SK-N-SH (cell line): Measurements from ENCODE around the gene MTCL1. TPM values are rescaled to one million over a fixed set of nuclear protein-coding genes. Genes with fewer than 3 reads are reported as not detected.

Experiments
- CTCF ChIA-PET: fragments of 300-600, 350-600 bp; formaldehyde crosslinking; extraction: SDS; loops from one replicate; lab custom pipeline; 2021; lab: Yijun Ruan, JAX
- POLR2A ChIA-PET: fragments of 350-600 bp; sonication (Branson Sonifier 250); formaldehyde crosslinking; extraction: SDS; loops from one replicate; lab custom pipeline; 2020; ENCODE audit warnings: antibody characterized with exemption, inconsistent platforms; lab: Yijun Ruan, JAX
- DNase-seq: peaks from one replicate; pipeline ENCODE4 v3.0.0; 2012
- H2AFZ ChIP-seq: fragments of 200-600 bp; sonication (generic); 2 replicates; pipeline ENCODE4 v1.8.1; 2016; ENCODE audit warnings: antibody characterized with exemption, mild to moderate bottlenecking, low read depth
- H3F3A ChIP-seq: fragments of 200-600 bp; sonication (generic); replicated peaks from 2 replicates; pipeline ENCODE3; 2016; ENCODE audit warnings: antibody characterized with exemption, mild to moderate bottlenecking; ENCODE audit not compliant: insufficient read depth
- H3K27ac ChIP-seq, 2 experiments: fragments of 200-500 bp in 1 of 2; fragments of 200-600 bp in 1 of 2; sonication (Bioruptor generic) in 1 of 2; sonication (generic), shearing (Covaris generic) in 1 of 2; 2 replicates each; pipeline versions ENCODE4 v1.5.1 to v1.6.1; 2014 to 2016; ENCODE audit warnings: low read depth in 2 of 2, inconsistent platforms in 1 of 2, low read length in 1 of 2, mild to moderate bottlenecking in 1 of 2, mixed read lengths in 1 of 2
- H3K27me3 ChIP-seq: fragments of 200-600 bp; sonication (generic), shearing (Covaris generic); 2 replicates; pipeline ENCODE4 v1.6.1; 2016; ENCODE audit warnings: mixed run types; ENCODE audit not compliant: insufficient read depth
- H3K36me3 ChIP-seq, 2 experiments: fragments of 200-500 bp in 1 of 2; fragments of 200-600 bp in 1 of 2; sonication (Bioruptor generic) in 1 of 2; sonication (generic) in 1 of 2; replicated peaks in 1 of 2; 2 replicates each; pipeline versions ENCODE3 to v1.5.1; 2014 to 2016; ENCODE audit warnings: low read length in 1 of 2, mild to moderate bottlenecking in 1 of 2; ENCODE audit not compliant: insufficient read depth in 2 of 2, control insufficient read depth in 1 of 2
- H3K4me1 ChIP-seq, 2 experiments: fragments of 200-500 bp in 1 of 2; fragments of 200-600 bp in 1 of 2; sonication (Bioruptor generic) in 1 of 2; sonication (generic), shearing (Covaris generic) in 1 of 2; 2 replicates each; pipeline versions ENCODE4 v1.5.1 to v1.6.1; 2014 to 2016; ENCODE audit warnings: low read depth in 1 of 2, low read length in 1 of 2, mixed run types in 1 of 2; ENCODE audit not compliant: insufficient read depth in 2 of 2, control insufficient read depth in 1 of 2
- H3K4me2 ChIP-seq: fragments of 200-600 bp; sonication (generic), shearing (Covaris generic); 2 replicates; pipeline ENCODE4 v1.6.1; 2017; ENCODE audit warnings: mixed run types
- H3K4me3 ChIP-seq, 2 experiments: fragments of 200-500 bp in 1 of 2; fragments of 200-600 bp in 1 of 2; sonication (Bioruptor generic) in 1 of 2; sonication (generic), shearing (Covaris generic) in 1 of 2; 2 replicates each; pipeline versions ENCODE4 v1.5.1 to v1.8.1; 2014 to 2016; ENCODE audit warnings: low read depth in 2 of 2, inconsistent platforms in 1 of 2, low read length in 1 of 2, mild to moderate bottlenecking in 1 of 2, mixed read lengths in 1 of 2, moderate library complexity in 1 of 2
- H3K79me2 ChIP-seq: fragments of 200-600 bp; sonication (generic); 2 replicates; pipeline ENCODE4 v1.8.1; 2017; ENCODE audit warnings: mild to moderate bottlenecking; ENCODE audit not compliant: insufficient read depth
- H3K9ac ChIP-seq: fragments of 200-600 bp; sonication (generic); 2 replicates; pipeline ENCODE4 v1.6.1; 2017; ENCODE audit warnings: mixed run types
- H3K9me2 ChIP-seq: fragments of 200-600 bp; sonication (generic); 2 replicates; pipeline ENCODE4 v1.6.1; 2017; ENCODE audit warnings: mixed run types
- H3K9me3 ChIP-seq: fragments of 200-600 bp; sonication (generic); 2 replicates; pipeline ENCODE4 v1.6.1; 2017; ENCODE audit warnings: mixed run types, mild to moderate bottlenecking, moderate library complexity
- H4K20me1 ChIP-seq: fragments of 200-600 bp; sonication (generic); 2 replicates; pipeline ENCODE4 v1.6.1; 2017; ENCODE audit warnings: mild to moderate bottlenecking, mixed run types; ENCODE audit not compliant: insufficient read depth
- CHD2 ChIP-seq: fragments of 150-350 bp; IDR thresholded peaks from 2 replicates; pipeline ENCODE4 v1.6.1; 2018; ENCODE audit warnings: low read length; ENCODE audit not compliant: partially characterized antibody
- CTCF ChIP-seq: fragments of 200-600 bp; sonication (generic); IDR thresholded peaks from 2 replicates; pipeline ENCODE4 v1.6.1; 2017; ENCODE audit warnings: antibody characterized with exemption, mild to moderate bottlenecking, moderate library complexity
- EP300 ChIP-seq, 2 experiments: IDR thresholded peaks; 2 replicates each; pipeline versions ENCODE4 v1.4.0 to v1.6.1; 2012; ENCODE audit warnings: borderline replicate concordance in 1 of 2, low read depth in 1 of 2, low read length in 1 of 2
- EZH2phosphoT487 ChIP-seq: fragments of 200-600 bp; sonication (generic); IDR thresholded peaks from 2 replicates; pipeline ENCODE4 v1.6.1; 2017; ENCODE audit warnings: low read depth, mixed run types, mild to moderate bottlenecking, antibody characterized with exemption, moderate library complexity, borderline replicate concordance
- FOSL2 ChIP-seq: IDR thresholded peaks from 2 replicates; pipeline ENCODE4 v1.4.0; 2012; ENCODE audit warnings: low read depth, mild to moderate bottlenecking, moderate library complexity, borderline replicate concordance
- FOXJ3 ChIP-seq: sonication (generic); formaldehyde crosslinking; IDR thresholded peaks from 2 replicates; pipeline ENCODE4 v1.5.1; 2020; ENCODE audit warnings: mild to moderate bottlenecking, missing genetic modification reagents
- GABPA ChIP-seq: IDR thresholded peaks from 2 replicates; pipeline ENCODE4 v1.4.0; 2012; ENCODE audit warnings: low read depth, mild to moderate bottlenecking
- GATA2 ChIP-seq: sonication (generic); formaldehyde crosslinking; IDR thresholded peaks from 2 replicates; pipeline ENCODE4 v1.5.0; 2020; ENCODE audit warnings: mild to moderate bottlenecking, missing genetic modification reagents
- IRF3 ChIP-seq: fragments of 150-350 bp; IDR thresholded peaks from 2 replicates; pipeline ENCODE4 v1.6.1; 2016; ENCODE audit warnings: mild to moderate bottlenecking, low read depth, low read length
- MAX ChIP-seq: IDR thresholded peaks from 2 replicates; pipeline ENCODE4 v1.4.0; 2012; ENCODE audit warnings: low read depth
- MEF2A ChIP-seq: IDR thresholded peaks from 2 replicates; pipeline ENCODE4 v1.4.0; 2012; ENCODE audit warnings: low read depth, borderline replicate concordance
- MXI1 ChIP-seq: IDR thresholded peaks from 2 replicates; pipeline ENCODE4 v1.6.1; 2012; ENCODE audit warnings: mild to moderate bottlenecking, low read depth, low read length, improper control_type of control experiment
- NFIC ChIP-seq: IDR thresholded peaks from 2 replicates; pipeline ENCODE4 v1.4.0; 2012; ENCODE audit warnings: borderline replicate concordance
- PBX3 ChIP-seq: IDR thresholded peaks from 2 replicates; pipeline ENCODE4; 2012
- POLR2AphosphoS5 ChIP-seq: IDR thresholded peaks from 2 replicates; pipeline ENCODE4 v1.6.1; 2012; ENCODE audit warnings: low read depth, low read length
- RAD21 ChIP-seq: IDR thresholded peaks from 2 replicates; pipeline ENCODE4 v1.6.1; 2012; ENCODE audit warnings: mild to moderate bottlenecking, low read length
- RFX5 ChIP-seq: IDR thresholded peaks from 2 replicates; pipeline ENCODE4 v1.6.1; 2012; ENCODE audit warnings: mild to moderate bottlenecking, improper control_type of control experiment, low read length
- SIN3A ChIP-seq: IDR thresholded peaks from 2 replicates; pipeline ENCODE4 v1.6.1; 2012; ENCODE audit warnings: low read depth, mild to moderate bottlenecking, low read length, moderate library complexity, borderline replicate concordance
- SMC3 ChIP-seq: IDR thresholded peaks from 2 replicates; pipeline ENCODE4 v1.6.1; 2012; ENCODE audit warnings: low read depth, low read length, improper control_type of control experiment
- TAF1 ChIP-seq: IDR thresholded peaks from 2 replicates; pipeline ENCODE4 v1.6.1; 2012; ENCODE audit warnings: low read depth, mild to moderate bottlenecking, low read length, moderate library complexity, borderline replicate concordance
- YY1 ChIP-seq: IDR thresholded peaks from 2 replicates; pipeline ENCODE4 v1.4.0; 2012; ENCODE audit warnings: low read depth, mild to moderate bottlenecking
- ZBTB33 ChIP-seq: IDR thresholded peaks from 2 replicates; pipeline ENCODE4 v1.4.0; 2012; ENCODE audit warnings: low read depth, borderline replicate concordance
- WGBS: methylation state at CpG from one replicate; pipeline ENCODE4 v1.1.6; 2017; ENCODE audit warnings: low lambda C conversion rate; 5-methylcytosine and 5-hydroxymethylcytosine counted together
- polyA plus RNA-seq, 3 experiments: library from polyadenylated mRNA; depleted of rRNA; stranded (reverse); fragments of >200 nt; gene quantifications; 2 replicates each; pipeline ENCODE4 v1.2.3, GENCODE V29; 2012
- TF ChIP-seq, protein P1 (sequence below): IDR thresholded peaks from 2 replicates; pipeline ENCODE4 v1.4.0; 2012; ENCODE audit warnings: low read depth, borderline replicate concordance

The MTCL1 gene
- polyA plus RNA-seq, 1 of the 3 experiments (the other 2 are of a cell fraction): 33.5 TPM

DNA sequence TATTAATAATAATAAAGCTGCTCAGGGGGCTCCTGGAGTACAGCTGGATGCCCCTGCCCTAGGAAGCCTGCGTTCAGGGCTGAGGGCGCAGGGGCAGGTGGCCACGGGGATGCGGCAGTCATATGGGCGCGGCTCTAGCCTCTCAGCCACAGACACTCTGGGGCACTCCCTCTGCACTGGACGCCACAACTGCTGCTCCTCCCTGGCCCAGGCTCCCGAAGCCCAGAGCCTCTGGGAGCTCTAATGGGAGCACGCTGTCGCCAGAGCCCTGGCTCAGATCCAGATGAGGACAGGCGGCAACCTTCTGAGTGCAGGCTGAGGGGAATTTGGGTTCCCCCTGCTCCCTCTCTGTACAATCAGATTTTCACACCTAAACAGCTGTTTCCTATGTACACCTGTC, 93.6 kb downstream of the MTCL1 start:
- Histone ChIP-seq H2AFZ (no peak overlapping the region), H3K79me2 (peaks cover 13% of the 10 kb centered on the region; the same call in 1 of the 2 replicates), H3K27me3 (no peaks in the 10 kb centered on the region), H4K20me1 (no peaks in the 10 kb centered on the region), H3K36me3 (peaks cover 22 to 50% of the 10 kb centered on the region in 2 experiments), H3K4me1 (peaks cover 51 to 61% of the 10 kb centered on the region in 2 experiments), H3F3A (peaks cover 37% of the 10 kb centered on the region), H3K9me2 (no peaks in the 10 kb centered on the region), H3K9me3 (no peaks in the 10 kb centered on the region), H3K27ac (peak overlapping the region; percentile 74 to 88), H3K4me2 (no peak overlapping the region), H3K9ac (0 out of 2 replicates have a peak overlapping the region, but pooled peaks have one; percentile 39), H3K4me3 (no peak overlapping the region)
- DNase-seq: peak; percentile 87
- ChIA-PET CTCF (interaction anchor here (0.8 to 2.4 kb wide), 10 partner anchors 9 to 189 kb away, joined by 3 to 9 read pairs (median 4); partner anchors contain the start of gene MTCL1), POLR2A (interaction anchor here (1.1 to 3.0 kb wide), 2 partner anchors 9 to 33 kb away, joined by 5 to 19 read pairs; no protein-coding TSS in a partner anchor)
- TF ChIP-seq RFX5: no peak
- no peak for TF ChIP-seq EZH2phosphoT487
- no peak for TF ChIP-seq MAX
- peak; percentile 22; the same call in 1 of the 2 replicates for TF ChIP-seq GATA2
- TF ChIP-seq POLR2AphosphoS5: no peak
- TF ChIP-seq, protein P1, sequence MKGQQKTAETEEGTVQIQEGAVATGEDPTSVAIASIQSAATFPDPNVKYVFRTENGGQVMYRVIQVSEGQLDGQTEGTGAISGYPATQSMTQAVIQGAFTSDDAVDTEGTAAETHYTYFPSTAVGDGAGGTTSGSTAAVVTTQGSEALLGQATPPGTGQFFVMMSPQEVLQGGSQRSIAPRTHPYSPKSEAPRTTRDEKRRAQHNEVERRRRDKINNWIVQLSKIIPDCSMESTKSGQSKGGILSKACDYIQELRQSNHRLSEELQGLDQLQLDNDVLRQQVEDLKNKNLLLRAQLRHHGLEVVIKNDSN: no peak
- TF ChIP-seq FOSL2: no peak
- TF ChIP-seq PBX3: no peak
- TF ChIP-seq EP300 (IDR thresholded peaks at IDR 0.05; ENCODE audit: borderline replicate concordance in 1 of 2, low read depth in 1 of 2, low read length in 1 of 2): peak in 1 of 2 experiments; percentile 33; a peak in 1 of 4 replicates
- no peak for TF ChIP-seq MEF2A
- TF ChIP-seq YY1: no peak
- TF ChIP-seq MXI1: no peak; the same call in 1 of the 2 replicates
- TF ChIP-seq TAF1: no peak
- no peak for TF ChIP-seq FOXJ3
- TF ChIP-seq RAD21: peak; percentile 30
- no peak for TF ChIP-seq CTCF
- TF ChIP-seq SIN3A: no peak
- TF ChIP-seq GABPA: no peak
- TF ChIP-seq SMC3: no peak
- peak; percentile 47 for TF ChIP-seq NFIC
- no peak for TF ChIP-seq IRF3
- no peak for TF ChIP-seq ZBTB33
- peak; percentile 24 for TF ChIP-seq CHD2
- 37% methylated on average over 2 of the region's 11 CpGs for WGBS
